Measurements from ENCODE around the gene PGM5. TPM values are rescaled to one million over a fixed set of nuclear protein-coding genes. Genes with fewer than 3 reads are reported as not detected.

PGM5 gene
- total and polyA plus RNA-seq, 2 of the 4 experiments (the other 2 are of a cell fraction) = 8.3 to 14.7 TPM

DNA sequence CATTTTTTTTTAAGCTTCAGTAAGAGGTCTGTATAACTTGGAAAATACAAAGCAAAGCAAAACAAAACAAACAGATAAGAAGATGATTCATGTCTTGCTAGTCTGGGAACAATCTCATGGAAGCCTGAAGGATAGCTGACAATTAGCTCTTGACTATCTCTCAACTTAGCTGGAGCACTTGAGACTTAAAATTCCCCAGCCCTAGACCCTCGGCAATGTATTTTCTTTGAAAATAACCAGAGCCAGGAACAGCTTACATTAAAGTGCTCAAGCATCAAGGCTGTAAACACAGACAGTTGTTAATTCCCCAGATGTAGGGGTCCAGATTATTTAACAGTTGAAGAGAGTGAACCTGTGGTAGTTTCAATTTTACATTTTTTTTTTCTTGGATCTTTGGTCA, 101.4 kb downstream of the PGM5 start:
- Histone ChIP-seq H3K27ac (ENCODE audit: insufficient read depth, low read length) (no peak overlapping the region), H3K79me1 (ENCODE audit: low read depth in 1 of 2, low read length in 2 of 2) (no peaks in the 10 kb centered on the region), H3K56ac (ENCODE audit: extremely low read depth, insufficient read depth, low read length) (no peak overlapping the region), H2BK15ac (ENCODE audit: low read depth, low read length) (no peak overlapping the region), H3K4me2 (ENCODE audit: low read depth, low read length) (no peak overlapping the region), H3K27me3 (ENCODE audit: control insufficient read depth, insufficient read depth, low read length) (no peaks in the 10 kb centered on the region), H4K20me1 (ENCODE audit: insufficient read depth, low read length) (no peaks in the 10 kb centered on the region), H3K4me3 (ENCODE audit: insufficient read depth, low read depth, low read length) (no peak overlapping the region), H4K91ac (ENCODE audit: insufficient read depth, low read depth, low read length) (no peak overlapping the region), H2BK5ac (ENCODE audit: low read depth, low read length, poor library complexity, severe bottlenecking) (no peak overlapping the region), H2AFZ (replicated peaks; ENCODE audit: low read length, poor library complexity) (no peak overlapping the region), H3K14ac (replicated peaks; ENCODE audit: low read depth, low read length) (no peak overlapping the region), H2AK9ac (replicated peaks; ENCODE audit: low read depth, low read length, poor library complexity) (no peak overlapping the region), H3K9ac (ENCODE audit: low read depth, low read length) (no peak overlapping the region), H4K5ac (ENCODE audit: low read depth, low read length) (no peak overlapping the region), H3K18ac (ENCODE audit: low read depth, low read length) (no peak overlapping the region), H3K4ac (ENCODE audit: low read depth, low read length) (no peak overlapping the region), H2BK120ac (ENCODE audit: low read depth, low read length) (no peak overlapping the region), H3K4me1 (ENCODE audit: control insufficient read depth, insufficient read depth, low read length) (peaks cover 11% of the 10 kb centered on the region; the same call in 1 of the 2 replicates), H3K9me3 (ENCODE audit: control insufficient read depth, insufficient read depth, low read length) (no peaks in the 10 kb centered on the region), H3K36me3 (ENCODE audit: control insufficient read depth, insufficient read depth, low read length) (no peaks in the 10 kb centered on the region), H2BK20ac (ENCODE audit: low read depth, low read length) (no peak overlapping the region), H3K9me1 (ENCODE audit: insufficient read depth, low read length) (no peaks in the 10 kb centered on the region), H2AK5ac (ENCODE audit: low read depth, low read length) (no peak overlapping the region), H4K8ac (ENCODE audit: low read depth in 2 of 2, low read length in 2 of 2) (no peak overlapping the region), H3K23ac (ENCODE audit: low read depth, low read length) (no peak overlapping the region)
- in situ Hi-C loops (cut with MboI; ENCODE audit: low sequenced_read_pairs) = no loop called here
- ATAC-seq (ENCODE audit: low read depth) (no peak), DNase-seq (no peak)
- ChIA-PET CTCF (interaction anchor here (0.6 to 0.9 kb wide), 2 partner anchors 31 to 50 kb away, joined by 3 read pairs; no protein-coding TSS in a partner anchor), POLR2A (ENCODE audit: unreplicated experiment) (interaction anchor here (0.5 kb wide), 1 partner anchor 19 kb away, joined by 3 read pairs; no protein-coding TSS in a partner anchor)
- WGBS, 2 experiments (ENCODE audit: extremely low coverage in 2 of 2, insufficient read length in 1 of 2) = no CpG with 5 or more reads among the region's 1 CpG
- dilution Hi-C loops (cut with HindIII; ENCODE audit: low sequenced_read_pairs, unreplicated experiment) = no loop called here
- intact Hi-C loops (cut with micrococcal nuclease) = loop anchor here (5.0 kb wide), 1 partner anchor 96 kb away; no protein-coding TSS in a partner anchor
- no peak for TF ChIP-seq MAFK (IDR thresholded peaks at IDR 0.05; ENCODE audit: low read depth, low read length)
- no peak for TF ChIP-seq FOS (IDR thresholded peaks at IDR 0.05; ENCODE audit: low read depth, low read length)
- no peak for TF ChIP-seq CHD1 (IDR thresholded peaks at IDR 0.05; ENCODE audit: low read depth, low read length)
- TF ChIP-seq RCOR1 (IDR thresholded peaks at IDR 0.05; ENCODE audit: insufficient replicate concordance, low read length) = no peak
- no peak for TF ChIP-seq SMC3 (IDR thresholded peaks at IDR 0.05; ENCODE audit: low read depth, low read length)
- no peak for TF ChIP-seq MAZ (IDR thresholded peaks at IDR 0.05; ENCODE audit: borderline replicate concordance, low read depth, low read length)
- TF ChIP-seq RAD21 (IDR thresholded peaks at IDR 0.05; ENCODE audit: low read length) = no peak
- no TSS peak for BruUV-seq (replicated peaks)
